Measurements from ENCODE around the gene MYO1E.
"Not testable (repeated sequence)": the region's sequence is repeated elsewhere in the genome, so short reads cannot be mapped to it uniquely, and the experiment has no call there.

The MYO1E gene

GRCh38 chr15:59350421-59350732 is 22.3 kb downstream of the MYO1E start:
- DNase-seq (ENCODE audit: low read depth): no peak

GRCh38 chr15:59349680-59350420 is 22.8 kb downstream of the MYO1E start:
- DNase-seq (ENCODE audit: low read depth): no peak

GRCh38 chr15:59347915-59348314 is 24.8 kb downstream of the MYO1E start:
- no peak for DNase-seq (ENCODE audit: low read depth)

- no peak for DNase-seq (ENCODE audit: low read depth)
Observed at GRCh38 chr15:59346951-59347350, 25.7 kb downstream of the MYO1E start.

- DNase-seq (ENCODE audit: low read depth): no peak
Observed at GRCh38 chr15:59345326-59345725, 27.3 kb downstream of the MYO1E start.

- no peak for DNase-seq (ENCODE audit: low read depth)
Observed at GRCh38 chr15:59344311-59344710, 28.4 kb downstream of the MYO1E start.

- DNase-seq (ENCODE audit: low read depth): no peak
Observed at GRCh38 chr15:59340325-59340724, 32.3 kb downstream of the MYO1E start.

GRCh38 chr15:59339252-59339672 is 33.4 kb downstream of the MYO1E start:
- peak; percentile 83 for DNase-seq (ENCODE audit: low read depth)

- no peak for DNase-seq (ENCODE audit: low read depth)
Observed at GRCh38 chr15:59338414-59338813, 34.3 kb downstream of the MYO1E start.

GRCh38 chr15:59336725-59337124 is 35.9 kb downstream of the MYO1E start:
- not testable (repeated sequence) for DNase-seq (ENCODE audit: low read depth)

- DNase-seq (ENCODE audit: low read depth): no peak
Observed at GRCh38 chr15:59335207-59335786, 37.4 kb downstream of the MYO1E start.

GRCh38 chr15:59334076-59334415 is 38.6 kb downstream of the MYO1E start:
- no peak for DNase-seq (ENCODE audit: low read depth)

GRCh38 chr15:59333401-59334075 is 39.1 kb downstream of the MYO1E start:
- DNase-seq (ENCODE audit: low read depth): no peak

GRCh38 chr15:59332009-59332408 is 40.7 kb downstream of the MYO1E start:
- DNase-seq (ENCODE audit: low read depth): no peak

- no peak for DNase-seq (ENCODE audit: low read depth)
Observed at GRCh38 chr15:59330649-59331048, 42.0 kb downstream of the MYO1E start.

- DNase-seq (ENCODE audit: low read depth): peak; percentile 97
Observed at GRCh38 chr15:59329570-59330350, 42.9 kb downstream of the MYO1E start.

GRCh38 chr15:59329091-59329490 is 43.6 kb downstream of the MYO1E start:
- DNase-seq (ENCODE audit: low read depth): peak; percentile 14

GRCh38 chr15:59327942-59328341 is 44.7 kb downstream of the MYO1E start:
- no peak for DNase-seq (ENCODE audit: low read depth)

- DNase-seq (ENCODE audit: low read depth): no peak
Observed at GRCh38 chr15:59326856-59327255, 45.8 kb downstream of the MYO1E start.

GRCh38 chr15:59322056-59322759 is 50.5 kb downstream of the MYO1E start:
- DNase-seq (ENCODE audit: low read depth): no peak

GRCh38 chr15:59321000-59321689 is 51.5 kb downstream of the MYO1E start:
- no peak for DNase-seq (ENCODE audit: low read depth)

GRCh38 chr15:59317211-59317610 is 55.5 kb downstream of the MYO1E start:
- no peak for DNase-seq (ENCODE audit: low read depth)
